Liver (tissue), 9 donors: ENCODE data around the gene BIRC3. TPM values are rescaled to one million over a fixed set of nuclear protein-coding genes. Genes with fewer than 3 reads are reported as not detected.
"Not testable (repeated sequence)": the region's sequence is repeated elsewhere in the genome, so short reads cannot be mapped to it uniquely, and the experiment has no call there.

ENCODE experiments used
- DNase-seq: peaks from one replicate; pipeline ENCODE4 v3.0.0-alpha.2; 2017; ENCODE audit warnings: low spot score
- H3K27ac ChIP-seq, 2 donors: one replicate each; pipeline ENCODE4 v1.7.0; 2013; ENCODE audit warnings: inconsistent platforms in 2 of 2, low read length in 2 of 2, control low read depth in 1 of 2, low read depth in 1 of 2, mild to moderate bottlenecking in 1 of 2
- H3K27me3 ChIP-seq, 4 donors: one replicate each; pipeline versions ENCODE4 v1.6.1 to v1.7.0; 2013; ENCODE audit warnings: low read length in 3 of 4, inconsistent platforms in 1 of 4, mild to moderate bottlenecking in 1 of 4, moderate library complexity in 1 of 4; ENCODE audit not compliant: control insufficient read depth in 4 of 4, insufficient read depth in 4 of 4
- H3K36me3 ChIP-seq, 4 donors: one replicate each; pipeline versions ENCODE4 v1.6.1 to v1.7.0; 2013; ENCODE audit warnings: low read length in 3 of 4, mild to moderate bottlenecking in 3 of 4, low read depth in 1 of 4, moderate library complexity in 1 of 4; ENCODE audit not compliant: control insufficient read depth in 4 of 4, insufficient read depth in 3 of 4
- H3K4me1 ChIP-seq, 4 donors: one replicate each; pipeline versions ENCODE4 v1.6.1 to v1.7.0; 2013; ENCODE audit warnings: low read length in 3 of 4, mild to moderate bottlenecking in 3 of 4, moderate library complexity in 1 of 4; ENCODE audit not compliant: control insufficient read depth in 4 of 4, insufficient read depth in 4 of 4
- H3K4me3 ChIP-seq, 3 donors: one replicate each; pipeline versions ENCODE4 v1.6.1 to v1.7.0; 2013; ENCODE audit warnings: low read length in 3 of 3, control low read depth in 1 of 3, low read depth in 1 of 3, mild to moderate bottlenecking in 1 of 3
- H3K9ac ChIP-seq, 2 donors: one replicate each; pipeline ENCODE4 v1.7.0; 2013; ENCODE audit warnings: low read length in 2 of 2, mild to moderate bottlenecking in 2 of 2, moderate library complexity in 2 of 2, control low read depth in 1 of 2, low read depth in 1 of 2
- H3K9me3 ChIP-seq, 4 donors: one replicate each; pipeline versions ENCODE4 v1.6.1 to v1.7.0; 2013; ENCODE audit warnings: low read length in 3 of 4; ENCODE audit not compliant: control insufficient read depth in 4 of 4
- EGR1 ChIP-seq, 2 donors: IDR thresholded peaks; 2 replicates each; pipeline ENCODE4 v1.6.1; 2016 to 2018; ENCODE audit warnings: antibody characterized with exemption in 2 of 2, low read depth in 2 of 2
- FOXA1 ChIP-seq: IDR thresholded peaks from 2 replicates; pipeline ENCODE4 v1.6.1; 2016; ENCODE audit warnings: antibody characterized with exemption
- FOXA2 ChIP-seq: IDR thresholded peaks from 2 replicates; pipeline ENCODE4 v1.6.1; 2016; ENCODE audit warnings: antibody characterized with exemption
- GABPA ChIP-seq, 2 donors: IDR thresholded peaks in 1 of 2; conservative IDR thresholded peaks in 1 of 2; 2 replicates each; pipeline ENCODE4 v1.6.1; 2016; ENCODE audit warnings: antibody characterized with exemption in 2 of 2, mild to moderate bottlenecking in 1 of 2, moderate library complexity in 1 of 2
- HNF4A ChIP-seq, 2 donors: conservative IDR thresholded peaks; 2 replicates each; pipeline ENCODE4 v1.6.1; 2016; ENCODE audit warnings: antibody characterized with exemption in 2 of 2, mild to moderate bottlenecking in 2 of 2
- HNF4G ChIP-seq: IDR thresholded peaks from 2 replicates; pipeline ENCODE4 v1.6.1; 2016; ENCODE audit warnings: antibody characterized with exemption
- JUND ChIP-seq, 2 donors: IDR thresholded peaks; 2 replicates each; pipeline ENCODE4 v1.6.1; 2016; ENCODE audit warnings: antibody characterized with exemption in 2 of 2
- NR2F2 ChIP-seq: IDR thresholded peaks from 2 replicates; pipeline ENCODE4 v1.6.1; 2016; ENCODE audit warnings: antibody characterized with exemption
- SP1 ChIP-seq: IDR thresholded peaks from 2 replicates; pipeline ENCODE4 v1.6.1; 2018; ENCODE audit warnings: antibody characterized with exemption, mild to moderate bottlenecking
- TAF1 ChIP-seq: conservative IDR thresholded peaks from 2 replicates; pipeline ENCODE4 v1.6.1; 2016; ENCODE audit warnings: antibody characterized with exemption, mild to moderate bottlenecking
- WGBS: extraction: QIAGEN DNeasy Blood & Tissue Kit; methylation state at CpG from one replicate; pipeline ENCODE4 v1.1.7; 2013; 5-methylcytosine and 5-hydroxymethylcytosine counted together
- polyA plus RNA-seq, 2 donors: library from polyadenylated mRNA; stranded (reverse) in 1 of 2; unstranded in 1 of 2; fragments of 200-250 nt in 1 of 2; fragments of >200 nt in 1 of 2; fragmentation: Nextera tagmentation in 1 of 2; extraction: Ambion mirVana in 1 of 2; gene quantifications; one replicate each; pipeline versions ENCODE4 v1.2.1 to v1.2.3, GENCODE V29; 2013 to 2015
- total RNA-seq, 2 donors: library from RNA; depleted of rRNA; stranded (reverse); fragments of >200 nt; gene quantifications; one replicate each; pipeline ENCODE4 v1.2.3, GENCODE V29; 2014
- TF ChIP-seq, protein P1 (sequence below): fragments of 150-350 bp; IDR thresholded peaks from 2 replicates; pipeline ENCODE4 v1.5.1; 2017; ENCODE audit warnings: improper control_type of control experiment, low read depth, low read length; ENCODE audit not compliant: missing input control
- TF ChIP-seq, protein P2 (sequence below): IDR thresholded peaks from 2 replicates; pipeline ENCODE4 v1.6.1; 2016; ENCODE audit warnings: antibody characterized with exemption
- TF ChIP-seq, protein P3 (sequence below): IDR thresholded peaks from 2 replicates; pipeline ENCODE4 v1.6.1; 2016; ENCODE audit warnings: antibody characterized with exemption, mild to moderate bottlenecking
- TF ChIP-seq, protein P4 (sequence below): IDR thresholded peaks from 2 replicates; pipeline ENCODE4 v1.6.1; 2016; ENCODE audit warnings: antibody characterized with exemption
- donor health status: healthy.
- donor health status: healthy.
- donor health status: healthy.
- donor health status: healthy.
- donor health status: healthy.

The BIRC3 gene
- total and polyA plus RNA-seq, 4 donors = 1.4 to 8.1 (median 2.9) TPM

DNA sequence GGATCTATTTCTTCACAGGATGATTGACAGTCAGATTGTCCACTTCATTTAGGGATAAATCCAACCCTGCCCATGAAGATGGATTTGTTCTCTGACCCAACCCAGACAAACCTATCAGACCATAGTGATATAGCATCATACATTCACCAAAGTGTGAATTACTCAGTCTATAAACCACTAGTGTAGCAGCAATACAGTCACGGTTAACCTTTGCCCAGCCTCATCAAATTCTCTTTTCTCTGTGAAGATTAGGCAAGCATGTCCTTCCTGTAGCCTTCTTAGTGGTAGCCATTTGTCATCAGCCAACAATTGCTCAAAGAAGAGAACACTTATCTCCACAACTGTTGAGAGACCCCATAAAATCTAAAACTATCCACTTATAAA, 15.3 kb downstream of the BIRC3 start:
- Histone ChIP-seq H3K9ac (no peak overlapping the region), H3K4me1 (no peaks in the 10 kb centered on the region), H3K27ac (no peak overlapping the region), H3K27me3 (no peaks in the 10 kb centered on the region), H3K36me3 (peaks cover 5 to 41% (median 33%) of the 10 kb centered on the region in 4 donors), H3K9me3 (no peaks in the 10 kb centered on the region), H3K4me3 (no peak overlapping the region)
- TF ChIP-seq GABPA (IDR thresholded peaks at IDR 0.05 in 1 of 2, conservative IDR thresholded peaks at IDR 0.05 in 1 of 2) (no peak), HNF4A (conservative IDR thresholded peaks at IDR 0.05) (peak in 1 of 2 donors; percentile 11)
- 80% methylated on average over 1 of the region's 1 CpG for WGBS
- DNase-seq = no peak

DNA sequence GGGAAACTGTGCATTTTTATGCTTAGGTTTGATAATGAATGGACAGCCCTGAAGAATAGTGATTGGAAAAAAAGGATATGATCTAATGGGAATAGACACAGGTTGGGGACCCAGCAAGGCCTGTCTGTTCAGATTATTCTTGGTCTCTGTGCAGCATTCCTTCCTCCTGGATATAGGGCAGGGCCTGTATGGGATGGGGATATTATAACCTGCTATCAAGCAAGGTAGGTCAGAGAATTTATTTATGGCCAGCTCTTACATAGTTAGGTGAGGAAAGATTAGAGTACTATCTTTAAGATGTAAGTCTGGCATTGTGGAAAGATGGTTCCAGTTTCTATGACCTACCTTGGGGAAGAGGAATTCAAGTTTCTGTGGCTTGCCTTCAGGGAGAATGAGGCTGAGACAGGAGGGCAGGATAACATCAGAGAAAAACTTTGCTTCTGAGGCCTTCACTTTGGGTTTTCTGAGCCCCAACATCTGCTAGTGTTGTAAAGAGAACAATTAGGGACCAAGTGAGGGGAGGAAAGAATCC, 21.3 kb downstream of the BIRC3 start:
- no peak for DNase-seq
- Histone ChIP-seq H3K9me3 (no peaks in the 10 kb centered on the region), H3K36me3 (peaks cover 0 to 14% (median 11%) of the 10 kb centered on the region in 4 donors), H3K4me3 (no peak overlapping the region), H3K9ac (no peak overlapping the region), H3K4me1 (no peaks in the 10 kb centered on the region), H3K27ac (no peak overlapping the region), H3K27me3 (no peaks in the 10 kb centered on the region)
- TF ChIP-seq NR2F2 = no peak
- TF ChIP-seq, protein P1, sequence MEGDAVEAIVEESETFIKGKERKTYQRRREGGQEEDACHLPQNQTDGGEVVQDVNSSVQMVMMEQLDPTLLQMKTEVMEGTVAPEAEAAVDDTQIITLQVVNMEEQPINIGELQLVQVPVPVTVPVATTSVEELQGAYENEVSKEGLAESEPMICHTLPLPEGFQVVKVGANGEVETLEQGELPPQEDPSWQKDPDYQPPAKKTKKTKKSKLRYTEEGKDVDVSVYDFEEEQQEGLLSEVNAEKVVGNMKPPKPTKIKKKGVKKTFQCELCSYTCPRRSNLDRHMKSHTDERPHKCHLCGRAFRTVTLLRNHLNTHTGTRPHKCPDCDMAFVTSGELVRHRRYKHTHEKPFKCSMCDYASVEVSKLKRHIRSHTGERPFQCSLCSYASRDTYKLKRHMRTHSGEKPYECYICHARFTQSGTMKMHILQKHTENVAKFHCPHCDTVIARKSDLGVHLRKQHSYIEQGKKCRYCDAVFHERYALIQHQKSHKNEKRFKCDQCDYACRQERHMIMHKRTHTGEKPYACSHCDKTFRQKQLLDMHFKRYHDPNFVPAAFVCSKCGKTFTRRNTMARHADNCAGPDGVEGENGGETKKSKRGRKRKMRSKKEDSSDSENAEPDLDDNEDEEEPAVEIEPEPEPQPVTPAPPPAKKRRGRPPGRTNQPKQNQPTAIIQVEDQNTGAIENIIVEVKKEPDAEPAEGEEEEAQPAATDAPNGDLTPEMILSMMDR = no peak
- no peak for TF ChIP-seq FOXA1
- TF ChIP-seq EGR1 (IDR thresholded peaks at IDR 0.05; ENCODE audit: low read depth in 2 of 2) = no peak
- no peak for TF ChIP-seq JUND (IDR thresholded peaks at IDR 0.05)
- no peak for TF ChIP-seq HNF4A (conservative IDR thresholded peaks at IDR 0.05)
- TF ChIP-seq SP1 = no peak
- TF ChIP-seq, protein P2, sequence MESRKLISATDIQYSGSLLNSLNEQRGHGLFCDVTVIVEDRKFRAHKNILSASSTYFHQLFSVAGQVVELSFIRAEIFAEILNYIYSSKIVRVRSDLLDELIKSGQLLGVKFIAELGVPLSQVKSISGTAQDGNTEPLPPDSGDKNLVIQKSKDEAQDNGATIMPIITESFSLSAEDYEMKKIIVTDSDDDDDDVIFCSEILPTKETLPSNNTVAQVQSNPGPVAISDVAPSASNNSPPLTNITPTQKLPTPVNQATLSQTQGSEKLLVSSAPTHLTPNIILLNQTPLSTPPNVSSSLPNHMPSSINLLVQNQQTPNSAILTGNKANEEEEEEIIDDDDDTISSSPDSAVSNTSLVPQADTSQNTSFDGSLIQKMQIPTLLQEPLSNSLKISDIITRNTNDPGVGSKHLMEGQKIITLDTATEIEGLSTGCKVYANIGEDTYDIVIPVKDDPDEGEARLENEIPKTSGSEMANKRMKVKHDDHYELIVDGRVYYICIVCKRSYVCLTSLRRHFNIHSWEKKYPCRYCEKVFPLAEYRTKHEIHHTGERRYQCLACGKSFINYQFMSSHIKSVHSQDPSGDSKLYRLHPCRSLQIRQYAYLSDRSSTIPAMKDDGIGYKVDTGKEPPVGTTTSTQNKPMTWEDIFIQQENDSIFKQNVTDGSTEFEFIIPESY = no peak
- no peak for TF ChIP-seq HNF4G
- no peak for TF ChIP-seq GABPA (IDR thresholded peaks at IDR 0.05 in 1 of 2, conservative IDR thresholded peaks at IDR 0.05 in 1 of 2)
- TF ChIP-seq, protein P3, sequence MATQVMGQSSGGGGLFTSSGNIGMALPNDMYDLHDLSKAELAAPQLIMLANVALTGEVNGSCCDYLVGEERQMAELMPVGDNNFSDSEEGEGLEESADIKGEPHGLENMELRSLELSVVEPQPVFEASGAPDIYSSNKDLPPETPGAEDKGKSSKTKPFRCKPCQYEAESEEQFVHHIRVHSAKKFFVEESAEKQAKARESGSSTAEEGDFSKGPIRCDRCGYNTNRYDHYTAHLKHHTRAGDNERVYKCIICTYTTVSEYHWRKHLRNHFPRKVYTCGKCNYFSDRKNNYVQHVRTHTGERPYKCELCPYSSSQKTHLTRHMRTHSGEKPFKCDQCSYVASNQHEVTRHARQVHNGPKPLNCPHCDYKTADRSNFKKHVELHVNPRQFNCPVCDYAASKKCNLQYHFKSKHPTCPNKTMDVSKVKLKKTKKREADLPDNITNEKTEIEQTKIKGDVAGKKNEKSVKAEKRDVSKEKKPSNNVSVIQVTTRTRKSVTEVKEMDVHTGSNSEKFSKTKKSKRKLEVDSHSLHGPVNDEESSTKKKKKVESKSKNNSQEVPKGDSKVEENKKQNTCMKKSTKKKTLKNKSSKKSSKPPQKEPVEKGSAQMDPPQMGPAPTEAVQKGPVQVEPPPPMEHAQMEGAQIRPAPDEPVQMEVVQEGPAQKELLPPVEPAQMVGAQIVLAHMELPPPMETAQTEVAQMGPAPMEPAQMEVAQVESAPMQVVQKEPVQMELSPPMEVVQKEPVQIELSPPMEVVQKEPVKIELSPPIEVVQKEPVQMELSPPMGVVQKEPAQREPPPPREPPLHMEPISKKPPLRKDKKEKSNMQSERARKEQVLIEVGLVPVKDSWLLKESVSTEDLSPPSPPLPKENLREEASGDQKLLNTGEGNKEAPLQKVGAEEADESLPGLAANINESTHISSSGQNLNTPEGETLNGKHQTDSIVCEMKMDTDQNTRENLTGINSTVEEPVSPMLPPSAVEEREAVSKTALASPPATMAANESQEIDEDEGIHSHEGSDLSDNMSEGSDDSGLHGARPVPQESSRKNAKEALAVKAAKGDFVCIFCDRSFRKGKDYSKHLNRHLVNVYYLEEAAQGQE = no peak
- TF ChIP-seq TAF1 = no peak
- TF ChIP-seq, protein P4, sequence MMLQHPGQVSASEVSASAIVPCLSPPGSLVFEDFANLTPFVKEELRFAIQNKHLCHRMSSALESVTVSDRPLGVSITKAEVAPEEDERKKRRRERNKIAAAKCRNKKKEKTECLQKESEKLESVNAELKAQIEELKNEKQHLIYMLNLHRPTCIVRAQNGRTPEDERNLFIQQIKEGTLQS = no peak
- no peak for TF ChIP-seq FOXA2

DNA sequence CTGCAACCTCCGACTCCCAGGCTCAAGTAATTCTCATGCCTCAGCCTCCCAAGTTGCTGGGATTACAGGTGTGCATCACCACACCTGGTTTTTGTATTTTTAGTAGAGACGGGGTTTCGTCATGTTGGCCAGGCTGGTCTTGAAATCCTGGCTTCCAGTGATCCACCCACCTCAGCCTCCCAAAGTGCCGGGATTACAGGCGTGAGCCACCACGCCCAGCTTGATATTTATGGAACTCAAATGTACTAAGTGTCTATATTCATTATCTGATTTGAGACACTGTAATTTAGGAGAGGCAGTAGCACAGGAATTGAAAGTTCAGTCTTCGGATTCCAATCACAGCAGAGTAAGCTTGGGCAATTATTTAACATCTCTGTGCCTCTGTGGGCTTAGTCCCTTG, 24.0 kb downstream of the BIRC3 start:
- H3K4me1 ChIP-seq, H3K27ac ChIP-seq, H3K9me3 ChIP-seq, DNase-seq, H3K27me3 ChIP-seq, H3K9ac ChIP-seq, H3K4me3 ChIP-seq: not testable (repeated sequence)
- peaks cover 0 to 12% (median 9%) of the 10 kb centered on the region in 4 donors for H3K36me3 ChIP-seq
- 75% methylated on average over 7 of the region's 7 CpGs for WGBS
